Esophagus squamous epithelium (tissue), 5 donors: ENCODE measurements around the gene IL20RA. TPM values are rescaled to one million over a fixed set of nuclear protein-coding genes. Genes with fewer than 3 reads are reported as not detected.

Experiments
- DNase-seq: peaks from one replicate; lab custom pipeline; 2025; lab: John Stamatoyannopoulos, UW
- H3K27ac ChIP-seq, 4 donors: fragments of 200-600 bp; sonication (generic); one replicate each; pipeline ENCODE4 v1.5.1; 2016 to 2019; ENCODE audit warnings: mild to moderate bottlenecking in 1 of 4
- H3K27me3 ChIP-seq, 4 donors: fragments of 200-600 bp; sonication (generic); 1 replicate in 3 of 4; 2 replicates in 1 of 4; pipeline versions ENCODE4 v1.5.1 to v1.6.0; 2017 to 2021; ENCODE audit warnings: antibody characterized with exemption in 1 of 4
- H3K36me3 ChIP-seq, 3 donors: fragments of 200-600 bp; sonication (generic); one replicate each; pipeline ENCODE4 v1.5.1; 2016 to 2019
- H3K4me1 ChIP-seq, 3 donors: fragments of 200-600 bp; sonication (generic); one replicate each; pipeline ENCODE4 v1.5.1; 2017 to 2019
- H3K4me3 ChIP-seq, 4 donors: fragments of 200-600 bp; sonication (generic); 1 replicate in 3 of 4; 2 replicates in 1 of 4; pipeline ENCODE4 v1.5.1; 2016 to 2019; ENCODE audit warnings: mild to moderate bottlenecking in 2 of 4, moderate library complexity in 1 of 4
- H3K9me3 ChIP-seq, 3 donors: fragments of 200-600 bp; sonication (generic); one replicate each; pipeline ENCODE4 v1.5.1; 2016 to 2019
- CTCF ChIP-seq, 6 experiments: fragments of 450-650 bp in 4 of 6; fragments of 200-600 bp in 2 of 6; sonication (generic) in 2 of 6; IDR thresholded peaks; one replicate each; pipeline ENCODE4 v1.5.1; 2016 to 2019; ENCODE audit warnings: antibody characterized with exemption in 6 of 6, mild to moderate bottlenecking in 4 of 6, moderate library complexity in 4 of 6
- POLR2A ChIP-seq, 4 donors: fragments of 450-650 bp; IDR thresholded peaks; one replicate each; pipeline ENCODE4 v1.6.1; 2017; ENCODE audit warnings: antibody characterized with exemption in 4 of 4, mild to moderate bottlenecking in 4 of 4, moderate library complexity in 3 of 4
- WGBS, 2 donors: methylation state at CpG; one replicate each; pipeline ENCODE4 v1.1.5; 2018; 5-methylcytosine and 5-hydroxymethylcytosine counted together
- intact Hi-C: fragments of 100-400 bp; cut with DNase I; formaldehyde crosslinking; loops from one replicate; pipeline ENCODE4 v1.15.0; 2022
- total RNA-seq, 4 donors: library from RNA; depleted of rRNA; stranded (reverse); fragments of >200 nt; gene quantifications; one replicate each; pipeline ENCODE4 v1.1.0, GENCODE V29; 2016
- donor health status: DM: yes; HTN: yes; CAD: no.

Gene IL20RA
- total RNA-seq, 4 donors from 2014 or later = 11.1 to 20.7 (median 13.1) TPM

DNA sequence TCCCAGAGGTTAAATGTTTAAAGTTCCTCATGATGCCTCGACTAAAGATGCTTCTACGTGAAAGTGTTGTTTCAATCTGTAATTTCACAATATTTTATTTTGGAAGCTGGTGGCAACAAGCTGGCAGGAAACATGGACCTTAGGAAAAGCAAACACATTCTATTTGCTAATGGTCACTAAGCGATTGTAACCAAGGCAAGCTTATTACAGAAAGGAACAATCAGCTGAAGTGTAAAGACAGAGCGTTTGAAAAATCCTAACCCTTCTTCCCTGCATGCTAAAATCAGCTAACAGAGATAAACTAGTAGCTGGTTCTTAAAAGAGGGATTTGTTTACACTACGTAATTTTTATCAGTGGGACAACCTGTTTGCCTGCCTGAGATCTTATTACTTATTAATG, 50.0 kb downstream of the IL20RA start:
- no peak overlapping the region for H3K27ac ChIP-seq
- WGBS, 2 donors = 67 to 70% methylated on average over 5 of the region's 5 CpGs
- no peak for DNase-seq
- TF ChIP-seq POLR2A (IDR thresholded peaks at IDR 0.05) (no peak), CTCF (IDR thresholded peaks at IDR 0.05) (no peak)
- intact Hi-C loops = no loop called here
- H3K4me3 ChIP-seq = no peak overlapping the region
- H3K27me3 ChIP-seq = peaks cover 0 to 42% (median 3%) of the 10 kb centered on the region in 4 donors
- peaks cover 0 to 5% (median 4%) of the 10 kb centered on the region in 3 donors for H3K4me1 ChIP-seq
- no peaks in the 10 kb centered on the region for H3K9me3 ChIP-seq
- no peaks in the 10 kb centered on the region for H3K36me3 ChIP-seq

DNA sequence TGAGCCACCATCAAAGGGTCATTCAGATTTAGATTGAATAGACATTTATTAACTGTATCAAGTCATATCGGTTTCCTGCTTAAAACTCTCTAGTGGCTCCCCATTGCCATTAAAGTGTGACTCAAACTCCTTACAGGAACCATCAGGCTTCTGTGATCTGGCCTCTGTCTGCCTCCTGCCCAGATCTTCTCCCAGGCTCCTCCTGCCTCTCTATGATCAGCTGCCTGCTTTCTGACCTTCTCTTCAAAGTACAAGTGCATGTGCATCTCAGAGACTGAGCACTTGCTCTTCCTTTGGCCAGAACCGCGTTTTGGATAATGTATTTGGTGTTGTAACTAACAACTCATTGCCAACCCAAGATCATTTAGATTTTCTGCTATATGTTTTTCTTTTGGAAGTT, 52.7 kb downstream of the IL20RA start:
- H3K27ac ChIP-seq = no peak overlapping the region
- H3K4me3 ChIP-seq = no peak overlapping the region
- no peak for DNase-seq
- no peaks in the 10 kb centered on the region for H3K9me3 ChIP-seq
- peaks cover 0 to 30% (median 10%) of the 10 kb centered on the region in 3 donors for H3K4me1 ChIP-seq
- WGBS, 2 donors = 58 to 61% methylated on average over 3 of the region's 3 CpGs
- intact Hi-C loops = no loop called here
- H3K27me3 ChIP-seq = peaks cover 0 to 63% (median 5%) of the 10 kb centered on the region in 4 donors
- no peaks in the 10 kb centered on the region for H3K36me3 ChIP-seq
- TF ChIP-seq POLR2A (IDR thresholded peaks at IDR 0.05) (no peak), CTCF (IDR thresholded peaks at IDR 0.05) (no peak)

DNA sequence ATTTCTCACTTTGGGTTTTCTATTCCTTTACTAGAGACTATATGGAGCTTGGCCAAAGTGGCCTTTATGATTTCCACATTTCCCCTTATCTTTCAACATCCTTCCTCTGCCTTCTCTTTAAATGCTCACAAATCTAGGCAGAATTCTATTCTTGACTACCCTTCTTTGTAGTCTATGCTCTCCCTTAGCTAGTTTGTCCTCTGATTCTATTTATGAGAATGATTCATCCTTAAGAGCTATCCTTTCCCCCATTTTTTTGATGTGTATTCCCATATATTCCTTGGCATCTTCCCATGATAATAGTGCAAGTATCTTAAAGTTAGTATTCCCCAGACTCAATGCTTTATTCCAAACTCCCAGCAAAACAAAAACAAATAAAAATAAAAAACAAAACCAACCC, 53.1 kb downstream of the IL20RA start:
- peaks cover 0 to 63% (median 5%) of the 10 kb centered on the region in 4 donors for H3K27me3 ChIP-seq
- no peak for TF ChIP-seq POLR2A (IDR thresholded peaks at IDR 0.05)
- DNase-seq = no peak
- no peak overlapping the region for H3K27ac ChIP-seq
- H3K36me3 ChIP-seq = no peaks in the 10 kb centered on the region
- H3K4me3 ChIP-seq = no peak overlapping the region
- no peaks in the 10 kb centered on the region for H3K9me3 ChIP-seq
- intact Hi-C loops = no loop called here
- H3K4me1 ChIP-seq = peaks cover 0 to 30% (median 10%) of the 10 kb centered on the region in 3 donors

DNA sequence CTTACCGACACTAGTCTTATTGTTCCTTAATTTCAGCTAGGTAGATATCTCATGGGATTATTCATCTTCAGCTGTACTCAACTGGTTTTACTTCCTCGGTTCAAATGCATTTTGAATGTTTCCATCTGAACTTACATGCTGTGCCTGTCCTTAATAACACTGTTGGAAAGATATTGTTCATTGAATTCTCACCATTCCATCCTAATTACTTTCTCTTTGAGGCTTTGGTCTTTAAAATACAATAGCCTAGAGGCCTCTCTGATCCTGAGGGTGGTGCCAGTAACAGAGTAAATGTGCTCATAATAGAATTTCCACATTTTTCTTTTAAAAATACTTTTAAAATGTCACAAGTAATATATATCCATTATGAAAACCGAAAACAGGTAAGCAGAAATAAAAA, 54.0 kb downstream of the IL20RA start:
- Histone ChIP-seq H3K4me1 (peaks cover 0 to 30% (median 10%) of the 10 kb centered on the region in 3 donors), H3K27ac (no peak overlapping the region), H3K9me3 (no peaks in the 10 kb centered on the region), H3K27me3 (peaks cover 0 to 63% (median 5%) of the 10 kb centered on the region in 4 donors), H3K4me3 (no peak overlapping the region), H3K36me3 (no peaks in the 10 kb centered on the region)
- no peak for DNase-seq
- 67 to 72% methylated on average over 3 of the region's 3 CpGs for WGBS, 2 donors
- intact Hi-C loops = no loop called here
- no peak for TF ChIP-seq POLR2A (IDR thresholded peaks at IDR 0.05)

GRCh38 chr6:136990242-136990578, 54.6 kb downstream of the IL20RA start:
- H3K36me3 ChIP-seq = no peaks in the 10 kb centered on the region
- peak overlapping the region in 1 of 4 donors; percentile 12 for H3K27ac ChIP-seq
- no peak for TF ChIP-seq POLR2A (IDR thresholded peaks at IDR 0.05)
- TF ChIP-seq CTCF (IDR thresholded peaks at IDR 0.05) = no peak
- WGBS, 2 donors = 48 to 51% methylated on average over 4 of the region's 4 CpGs
- intact Hi-C loops = no loop called here
- peak overlapping the region; percentile 19 to 61 (median 42) for H3K4me3 ChIP-seq
- H3K27me3 ChIP-seq = peaks cover 0 to 63% (median 5%) of the 10 kb centered on the region in 4 donors
- H3K4me1 ChIP-seq = peaks cover 0 to 30% (median 10%) of the 10 kb centered on the region in 3 donors
- H3K9me3 ChIP-seq = no peaks in the 10 kb centered on the region
- DNase-seq = no peak

GRCh38 chr6:136989571-136990241, 55.1 kb downstream of the IL20RA start:
- 3 to 6% methylated on average over 8 to 16 of the region's 40 CpGs for WGBS, 2 donors
- H3K27me3 ChIP-seq = peaks cover 0 to 63% (median 5%) of the 10 kb centered on the region in 4 donors
- H3K9me3 ChIP-seq = no peaks in the 10 kb centered on the region
- DNase-seq = no peak
- peak overlapping the region; percentile 19 to 61 (median 42) for H3K4me3 ChIP-seq
- peaks cover 0 to 30% (median 10%) of the 10 kb centered on the region in 3 donors for H3K4me1 ChIP-seq
- TF ChIP-seq CTCF (IDR thresholded peaks at IDR 0.05) (no peak), POLR2A (IDR thresholded peaks at IDR 0.05) (no peak)
- peak overlapping the region in 1 of 4 donors; percentile 12 for H3K27ac ChIP-seq
- no peaks in the 10 kb centered on the region for H3K36me3 ChIP-seq
- intact Hi-C loops = no loop called here
